ENCODE results near the gene TEKTIP1. TPM values are rescaled to one million over a fixed set of nuclear protein-coding genes. Genes with fewer than 3 reads are reported as not detected.
"Not testable (repeated sequence)": the region's sequence is repeated elsewhere in the genome, so short reads cannot be mapped to it uniquely, and the experiment has no call there.

Gene TEKTIP1
- polyA plus RNA-seq, 5 donors: 2.3 to 7.5 (median 4.6) TPM

- DNase-seq: no peak
Measured at GRCh38 chr19:3523361-3524077, 15.5 kb upstream of the TEKTIP1 start.

- DNase-seq: no peak
Measured at GRCh38 chr19:3524078-3524842, 14.7 kb upstream of the TEKTIP1 start.

- DNase-seq: no peak
Measured at GRCh38 chr19:3524904-3525451, 14.0 kb upstream of the TEKTIP1 start.

GRCh38 chr19:3526507-3527237 lies 12.3 kb upstream of the TEKTIP1 start:
- no peak for DNase-seq

- no peak for DNase-seq
Measured at GRCh38 chr19:3527238-3527910, 11.6 kb upstream of the TEKTIP1 start.

GRCh38 chr19:3528080-3528479 lies 10.9 kb upstream of the TEKTIP1 start:
- no peak for DNase-seq

GRCh38 chr19:3528539-3529211 lies 10.3 kb upstream of the TEKTIP1 start:
- no peak for DNase-seq

- DNase-seq: not testable (repeated sequence)
Measured at GRCh38 chr19:3529299-3529698, 9.7 kb upstream of the TEKTIP1 start.

GRCh38 chr19:3530389-3530788 lies 8.6 kb upstream of the TEKTIP1 start:
- no peak for DNase-seq

GRCh38 chr19:3531716-3532115 lies 7.3 kb upstream of the TEKTIP1 start:
- DNase-seq: no peak

- no peak for DNase-seq
Measured at GRCh38 chr19:3532154-3532786, 6.7 kb upstream of the TEKTIP1 start.

- no peak for DNase-seq
Measured at GRCh38 chr19:3533033-3533432, 5.9 kb upstream of the TEKTIP1 start.

GRCh38 chr19:3533563-3534216 lies 5.3 kb upstream of the TEKTIP1 start:
- no peak for DNase-seq

- no peak for DNase-seq
Measured at GRCh38 chr19:3534375-3535234, 4.4 kb upstream of the TEKTIP1 start.

GRCh38 chr19:3535235-3535535 lies 3.8 kb upstream of the TEKTIP1 start:
- DNase-seq: no peak

- no peak for DNase-seq
Measured at GRCh38 chr19:3535563-3535965, 3.4 kb upstream of the TEKTIP1 start.

- DNase-seq: no peak
Measured at GRCh38 chr19:3535981-3536380, 3.0 kb upstream of the TEKTIP1 start.

- DNase-seq: no peak
Measured at GRCh38 chr19:3536429-3537100, 2.4 kb upstream of the TEKTIP1 start.

- DNase-seq: no peak
Measured at GRCh38 chr19:3537101-3537437, 1.9 kb upstream of the TEKTIP1 start.
